Lung (tissue), 12 donors: ENCODE data around the gene RPL35. TPM values are rescaled to one million over a fixed set of nuclear protein-coding genes. Genes with fewer than 3 reads are reported as not detected.

Experiments
- ATAC-seq: fragments of 200-7000 bp; cut with Tn5 transposase; one replicate; pipeline ENCODE4 v1.9.1; 2020; ENCODE audit warnings: moderate number of reproducible peaks; ENCODE audit not compliant: insufficient read depth, low FRiP score
- DNase-seq, 3 donors: peaks; one replicate each; pipeline ENCODE4 v3.0.0-alpha.2; 2013 to 2017
- H3K27ac ChIP-seq, 2 donors: one replicate each; pipeline ENCODE4 v1.5.1; 2013; ENCODE audit warnings: mild to moderate bottlenecking in 2 of 2, moderate library complexity in 2 of 2, control low read depth in 1 of 2, inconsistent platforms in 1 of 2, low read depth in 1 of 2, low read length in 1 of 2
- H3K27me3 ChIP-seq, 3 donors: one replicate each; pipeline ENCODE4 v1.5.1; 2013; ENCODE audit warnings: low read length in 2 of 3; ENCODE audit not compliant: control insufficient read depth in 3 of 3, insufficient read depth in 3 of 3
- H3K36me3 ChIP-seq, 4 donors: one replicate each; pipeline ENCODE4 v1.5.1; 2013; ENCODE audit warnings: low read length in 4 of 4, mild to moderate bottlenecking in 1 of 4, moderate library complexity in 1 of 4; ENCODE audit not compliant: control insufficient read depth in 4 of 4, insufficient read depth in 4 of 4
- H3K4me1 ChIP-seq, 5 donors: one replicate each; pipeline ENCODE4 v1.5.1; 2013; ENCODE audit warnings: low read length in 5 of 5, mild to moderate bottlenecking in 2 of 5, moderate library complexity in 1 of 5; ENCODE audit not compliant: control insufficient read depth in 5 of 5, insufficient read depth in 5 of 5
- H3K4me3 ChIP-seq: one replicate; pipeline ENCODE4 v1.5.1; 2013; ENCODE audit warnings: mild to moderate bottlenecking, control low read depth, moderate library complexity
- H3K9ac ChIP-seq, 2 donors: one replicate each; pipeline ENCODE4 v1.5.1; 2013; ENCODE audit warnings: low read length in 2 of 2, control low read depth in 1 of 2; ENCODE audit not compliant: insufficient read depth in 1 of 2
- H3K9me3 ChIP-seq, 4 donors: one replicate each; pipeline ENCODE4 v1.5.1; 2013; ENCODE audit warnings: low read length in 3 of 4, mild to moderate bottlenecking in 1 of 4, moderate library complexity in 1 of 4; ENCODE audit not compliant: control insufficient read depth in 4 of 4, insufficient read depth in 3 of 4
- CTCF ChIP-seq: IDR thresholded peaks from 2 replicates; pipeline ENCODE4 v1.5.1; 2012; ENCODE audit warnings: mild to moderate bottlenecking; ENCODE audit errors: control extremely low read depth, extremely low read depth
- whole genome bisulfite sequencing, 2 donors: extraction: QIAGEN DNeasy Blood & Tissue Kit; methylation state at CpG; one replicate each; pipeline ENCODE4 v1.1.7; 2013; 5-methylcytosine and 5-hydroxymethylcytosine counted together
- polyA plus RNA-seq, 2 donors: library from polyadenylated mRNA; stranded (reverse); fragments of 200-250 nt; gene quantifications; one replicate each; pipeline ENCODE4 v1.2.1, GENCODE V29; 2013
- total RNA-seq, 2 donors: library from RNA; depleted of rRNA in 1 of 2; stranded (reverse); fragments of >200 nt in 1 of 2; gene quantifications; one replicate each; pipeline ENCODE4 v1.2.1, GENCODE V29; 2014 to 2021
- donor health status: control.
- donor health status: control.
- donor health status: Bipolar disorder and iron deficiency.
- donor health status: healthy.
- donor health status: DM: yes; HTN: yes; CAD: no.

RPL35 gene
- total and polyA plus RNA-seq, 4 donors = 758 to 5,305 (median 1,775) TPM

GRCh38 chr9:124871156-124871561, 9.4 kb upstream of the RPL35 start:
- Histone ChIP-seq H3K9ac (no peak overlapping the region), H3K27me3 (no peaks in the 10 kb centered on the region), H3K4me3 (no peak overlapping the region), H3K9me3 (no peaks in the 10 kb centered on the region), H3K27ac (no peak overlapping the region), H3K36me3 (peaks cover 8 to 22% (median 20%) of the 10 kb centered on the region in 4 donors), H3K4me1 (peaks cover 8 to 24% (median 19%) of the 10 kb centered on the region in 5 donors)
- no peak for DNase-seq
- WGBS, 2 donors = 66 to 72% methylated on average over 11 of the region's 11 CpGs
- no peak for ATAC-seq
- no peak for TF ChIP-seq CTCF

GRCh38 chr9:124870723-124871122, 9.0 kb upstream of the RPL35 start:
- Histone ChIP-seq H3K4me1 (peaks cover 8 to 24% (median 19%) of the 10 kb centered on the region in 5 donors), H3K27ac (peak overlapping the region; percentile 94), H3K4me3 (peak overlapping the region; percentile 92), H3K9ac (peak overlapping the region; percentile 39 to 66), H3K9me3 (no peaks in the 10 kb centered on the region), H3K36me3 (peaks cover 8 to 21% (median 17%) of the 10 kb centered on the region in 4 donors), H3K27me3 (no peaks in the 10 kb centered on the region)
- no peak for DNase-seq
- WGBS, 2 donors = 48 to 51% methylated on average over 6 of the region's 6 CpGs
- ATAC-seq = no peak
- TF ChIP-seq CTCF = no peak

- ATAC-seq = peak; percentile 8
- peak in 1 of 3 donors; percentile 42 for DNase-seq
These were observed 8.3 kb upstream of the RPL35 start for GRCh38 chr9:124869986-124870560.

More at GRCh38 chr9:124869986-124870560, 8.3 kb upstream of the RPL35 start:
- Histone ChIP-seq H3K9me3 (no peaks in the 10 kb centered on the region), H3K27me3 (no peaks in the 10 kb centered on the region), H3K4me1 (peaks cover 8 to 24% (median 19%) of the 10 kb centered on the region in 5 donors), H3K27ac (peak overlapping the region; percentile 94), H3K9ac (peak overlapping the region; percentile 39 to 66), H3K4me3 (peak overlapping the region; percentile 92), H3K36me3 (peaks cover 3 to 14% (median 11%) of the 10 kb centered on the region in 4 donors)
- TF ChIP-seq CTCF = no peak
- 2 to 3% methylated on average over 12 of the region's 12 CpGs for WGBS, 2 donors
